BJ (cell line): ENCODE measurements around the gene PGC. TPM values are rescaled to one million over a fixed set of nuclear protein-coding genes. Genes with fewer than 3 reads are reported as not detected.
A peak's percentile ranks its signal among the peaks of the same experiment; 100 is the strongest.

Experiments used
- CTCF ChIA-PET: fragments of 350-600 bp; formaldehyde crosslinking; extraction: SDS; loops from one replicate; lab custom pipeline; 2021; ENCODE audit warnings: antibody characterized with exemption, inconsistent platforms; lab: Yijun Ruan, JAX
- POLR2A ChIA-PET: fragments of 300-600 bp; sonication (Branson Sonifier 250); formaldehyde crosslinking; extraction: SDS; loops from one replicate; lab custom pipeline; 2021; ENCODE audit warnings: antibody characterized with exemption; lab: Charles Lee
- DNase-seq: peaks from one replicate; pipeline ENCODE4 v3.0.0-alpha.2; 2011; ENCODE audit warnings: low read depth
- H3K27me3 ChIP-seq: 2 replicates; pipeline ENCODE4 v1.6.0; 2011; ENCODE audit warnings: low read length; ENCODE audit not compliant: control insufficient read depth, insufficient read depth
- H3K36me3 ChIP-seq: 2 replicates; pipeline ENCODE4 v1.5.1; 2011; ENCODE audit warnings: low read length; ENCODE audit not compliant: control insufficient read depth, insufficient read depth
- H3K4me3 ChIP-seq: 2 replicates; pipeline ENCODE4 v1.5.1; 2011; ENCODE audit warnings: low read depth, mild to moderate bottlenecking, control low read depth, low read length
- CTCF ChIP-seq: IDR thresholded peaks from 2 replicates; pipeline ENCODE4 v1.5.1; 2011; ENCODE audit warnings: low read depth, mild to moderate bottlenecking, control low read depth, inconsistent platforms, low read length, moderate library complexity; ENCODE audit not compliant: insufficient read depth
- polyA plus RNA-seq: library from polyadenylated mRNA; depleted of rRNA; stranded (reverse); fragments of >200 nt; gene quantifications from 2 replicates; pipeline ENCODE4 v1.2.3, GENCODE V29; 2011

PGC gene
- polyA plus RNA-seq, 1 experiment: not detected

GRCh38 chr6:41723530-41724227, 23.5 kb downstream of the PGC start:
- peak; percentile 71 for DNase-seq
- Histone ChIP-seq H3K4me3 (no peak overlapping the region), H3K36me3 (no peaks in the 10 kb centered on the region), H3K27me3 (no peaks in the 10 kb centered on the region)
- peak; percentile 20; the same call in 1 of the 2 replicates for TF ChIP-seq CTCF
- POLR2A ChIA-PET: interaction anchor here (1.1 kb wide), 1 partner anchor 10 kb away, joined by 3 read pairs; no protein-coding TSS in a partner anchor
- CTCF ChIA-PET: interaction anchor here (0.7 to 2.0 kb wide), 9 partner anchors 10 to 320 kb away, joined by 3 to 8 read pairs (median 4); no protein-coding TSS in a partner anchor

GRCh38 chr6:41722969-41723529, 24.1 kb downstream of the PGC start:
- peak overlapping the region; percentile 2; the same call in 1 of the 2 replicates for H3K4me3 ChIP-seq
- CTCF ChIA-PET: interaction anchor here (0.7 to 2.0 kb wide), 8 partner anchors 10 to 321 kb away, joined by 3 to 8 read pairs (median 5); no protein-coding TSS in a partner anchor
- TF ChIP-seq CTCF: no peak
- POLR2A ChIA-PET: no interaction called here
- H3K27me3 ChIP-seq: no peaks in the 10 kb centered on the region
- no peaks in the 10 kb centered on the region for H3K36me3 ChIP-seq
- DNase-seq: no peak

- ChIA-PET POLR2A (no interaction called here), CTCF (interaction anchor here (0.7 to 1.0 kb wide), 3 partner anchors 37 to 65 kb away, joined by 3 to 4 read pairs (median 3); no protein-coding TSS in a partner anchor)
- no peaks in the 10 kb centered on the region for H3K36me3 ChIP-seq
These were observed 25.8 kb downstream of the PGC start for GRCh38 chr6:41721414-41721813.

GRCh38 chr6:41720783-41721182, 26.4 kb downstream of the PGC start:
- DNase-seq: no peak
- Histone ChIP-seq H3K27me3 (no peaks in the 10 kb centered on the region), H3K4me3 (no peak overlapping the region), H3K36me3 (no peaks in the 10 kb centered on the region)
- ChIA-PET POLR2A (no interaction called here), CTCF (interaction anchor here (1.8 kb wide), 2 partner anchors 14 to 37 kb away, joined by 5 to 11 read pairs; no protein-coding TSS in a partner anchor)
- no peak for TF ChIP-seq CTCF

More at GRCh38 chr6:41721414-41721813, 25.8 kb downstream of the PGC start:
- TF ChIP-seq CTCF: no peak
- Histone ChIP-seq H3K4me3 (no peak overlapping the region), H3K27me3 (no peaks in the 10 kb centered on the region)
- DNase-seq: no peak

- no peak for DNase-seq
- TF ChIP-seq CTCF: no peak
- H3K27me3 ChIP-seq: no peaks in the 10 kb centered on the region
- CTCF ChIA-PET: interaction anchor here (0.8 to 1.8 kb wide), 6 partner anchors 14 to 447 kb away, joined by 3 to 11 read pairs (median 4); no protein-coding TSS in a partner anchor
- no peak overlapping the region for H3K4me3 ChIP-seq
- POLR2A ChIA-PET: no interaction called here
- no peaks in the 10 kb centered on the region for H3K36me3 ChIP-seq
These were observed 27.0 kb downstream of the PGC start for GRCh38 chr6:41720262-41720620.
